ENCODE measurements around the gene TIMM9.
"Not testable (repeated sequence)": the region's sequence is repeated elsewhere in the genome, so short reads cannot be mapped to it uniquely, and the experiment has no call there.

The TIMM9 gene

GRCh38 chr14:58427281-58428117, at the start of gene TIMM9, which contains the start of gene KIAA0586:
TIMM9 (minus strand) TSS chr14:58427531; CDS start chr14:58411945, 15,586 bp downstream.
KIAA0586 (plus strand) TSS chr14:58427719; CDS start chr14:58428265, 546 bp downstream.
- DNase-seq (ENCODE audit: low read depth in 2 of 3, low spot score in 2 of 3) = peak; percentile 76 to 89 (median 85)

DNA sequence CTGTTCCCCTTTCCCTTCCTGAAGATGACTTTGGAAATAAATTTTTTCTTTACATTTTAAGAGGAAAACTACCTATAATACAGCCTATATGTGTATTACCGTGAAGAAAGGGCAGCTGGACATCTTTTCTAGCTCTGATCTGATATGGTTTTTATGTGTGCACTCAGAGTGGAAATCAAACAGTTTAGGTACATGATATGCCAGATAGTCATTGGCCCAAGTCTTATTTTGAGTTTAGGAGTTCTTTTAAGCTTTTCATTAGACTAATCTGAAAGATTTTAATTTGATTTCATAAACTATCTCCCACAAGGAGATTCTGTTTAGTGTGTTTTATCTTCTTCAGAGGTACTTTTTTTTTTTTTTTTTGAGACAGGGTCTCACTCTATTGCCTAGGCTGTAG, 49.0 kb upstream of the TIMM9 start:
- DNase-seq (ENCODE audit: low read depth in 2 of 3, low spot score in 2 of 3) = no peak

- no peak for DNase-seq (ENCODE audit: low read depth in 2 of 3, low spot score in 2 of 3)
Measured at GRCh38 chr14:58469309-58469708, 42.0 kb upstream of the TIMM9 start.

DNA sequence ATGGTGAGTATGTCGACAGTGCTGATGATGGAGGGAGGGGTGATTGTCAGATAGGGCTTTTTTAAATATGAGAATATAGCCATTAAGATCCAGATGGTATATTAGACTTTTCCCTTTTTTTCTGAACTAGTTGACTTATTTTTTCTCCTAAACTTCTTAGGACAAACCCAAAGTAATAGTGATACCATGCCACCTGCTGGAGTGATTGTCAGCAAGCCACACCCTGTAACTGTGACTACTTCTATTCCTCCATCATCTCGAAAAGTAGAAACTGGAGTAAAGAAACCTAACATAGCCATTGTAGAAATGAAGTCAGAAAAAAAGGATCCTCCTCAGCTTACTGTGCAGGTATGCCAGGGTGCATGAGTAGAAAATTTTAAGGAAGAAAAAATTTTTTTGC, 40.2 kb upstream of the TIMM9 start:
- DNase-seq (ENCODE audit: low read depth in 2 of 3, low spot score in 2 of 3) = no peak

DNA sequence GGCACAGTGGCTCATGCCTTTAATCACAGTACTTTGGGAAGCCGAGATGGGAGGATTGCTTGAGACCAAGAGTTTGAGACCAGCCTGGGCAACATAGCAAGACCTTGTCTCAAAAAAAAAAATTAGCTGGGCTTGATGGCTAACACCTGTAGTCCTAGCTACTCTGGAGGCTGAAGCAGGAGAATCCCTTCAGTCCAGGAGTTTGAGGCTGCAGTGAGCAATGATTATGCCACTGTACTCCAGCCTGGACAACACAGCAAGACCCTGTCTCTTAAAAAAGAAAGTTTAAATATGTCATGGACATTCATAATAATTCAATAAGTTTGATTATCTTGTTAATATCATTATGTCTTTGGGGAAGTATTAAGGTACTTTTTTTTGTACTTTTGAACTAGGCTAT, 39.1 kb upstream of the TIMM9 start:
- no peak for DNase-seq (ENCODE audit: low read depth in 2 of 3, low spot score in 2 of 3)

- DNase-seq (ENCODE audit: low read depth in 2 of 3, low spot score in 2 of 3) = no peak
Measured at GRCh38 chr14:58465421-58465820, 38.1 kb upstream of the TIMM9 start.

DNA sequence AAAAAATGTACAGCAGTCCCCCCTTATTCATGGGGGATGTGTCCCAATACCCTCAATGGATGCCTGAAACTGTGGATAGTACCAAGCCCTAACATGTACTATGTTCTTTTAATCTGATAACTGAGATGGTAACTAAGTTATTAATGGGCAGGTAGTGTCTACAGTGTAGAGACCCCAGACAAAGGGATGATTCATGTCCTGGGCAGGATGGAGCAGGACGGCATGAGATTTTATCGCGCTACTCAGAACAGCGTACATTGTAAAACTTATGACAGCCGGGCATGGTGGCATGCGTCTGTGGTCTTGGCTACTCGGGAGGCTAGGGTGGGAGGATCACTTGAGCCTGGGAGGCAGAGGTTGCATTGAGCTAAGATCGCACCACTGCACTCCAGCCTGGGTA, 37.3 kb upstream of the TIMM9 start:
- no peak for DNase-seq (ENCODE audit: low read depth in 2 of 3, low spot score in 2 of 3)

GRCh38 chr14:58463147-58463546, 35.8 kb upstream of the TIMM9 start:
- DNase-seq (ENCODE audit: low read depth in 2 of 3, low spot score in 2 of 3) = no peak

- DNase-seq (ENCODE audit: low read depth in 2 of 3, low spot score in 2 of 3) = no peak
Measured at GRCh38 chr14:58460772-58461171, 33.4 kb upstream of the TIMM9 start.

DNA sequence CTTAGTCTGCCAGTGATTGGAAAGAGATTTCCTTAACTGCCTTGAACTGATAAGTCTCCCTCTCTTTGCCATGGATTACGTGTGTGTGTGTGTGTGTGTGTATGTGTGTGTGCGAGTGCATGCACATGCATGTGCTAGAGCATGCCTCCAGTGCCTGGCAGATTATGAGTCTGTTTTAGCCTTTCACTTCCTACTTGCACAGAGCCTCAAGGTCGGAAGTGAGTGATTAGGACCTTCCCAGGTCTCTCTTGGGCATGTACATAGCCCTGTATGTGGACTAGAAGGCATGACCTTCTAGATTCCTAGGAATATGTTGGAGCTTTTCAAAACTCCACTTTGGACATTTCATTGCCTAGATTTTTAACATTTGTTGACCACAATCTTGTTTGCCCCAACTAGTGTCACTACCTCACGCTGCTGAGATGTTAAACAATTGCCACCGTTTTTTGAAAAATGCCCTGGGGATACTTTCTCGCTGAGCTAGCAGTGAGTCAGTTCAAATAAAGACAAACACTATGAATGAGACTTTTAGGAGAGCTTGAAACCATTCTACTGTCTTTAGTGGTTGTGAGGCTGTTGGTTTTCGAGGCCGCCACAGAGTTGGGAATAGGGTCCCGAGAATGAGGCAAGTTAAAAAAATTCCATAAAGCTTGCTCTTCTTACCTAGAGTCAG, 28.4 kb upstream of the TIMM9 start:
- no peak for DNase-seq (ENCODE audit: low read depth in 2 of 3, low spot score in 2 of 3)

DNA sequence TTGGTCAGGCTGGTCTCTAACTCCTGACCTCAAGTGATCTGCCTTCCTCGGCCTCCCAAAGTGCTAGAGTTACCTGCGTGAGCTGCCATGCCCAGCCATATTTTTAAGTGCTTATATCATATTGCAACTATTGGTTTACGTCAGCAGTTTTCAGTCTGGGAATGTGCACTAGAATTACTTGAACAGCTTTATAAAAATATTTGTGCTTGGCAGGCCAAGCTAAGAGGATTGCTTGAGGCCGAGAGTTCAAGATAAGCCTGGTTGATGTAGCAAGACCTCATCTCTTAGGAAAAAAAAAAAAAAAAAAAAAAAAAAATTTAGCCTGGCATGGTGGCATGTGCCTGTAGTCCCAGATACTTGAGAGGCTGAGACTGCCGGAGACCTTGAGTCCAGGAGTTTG, 17.3 kb upstream of the TIMM9 start:
- DNase-seq (ENCODE audit: low read depth in 2 of 3, low spot score in 2 of 3) = no peak

GRCh38 chr14:58439476-58439875, 12.1 kb upstream of the TIMM9 start:
- DNase-seq (ENCODE audit: low read depth in 2 of 3, low spot score in 2 of 3) = no peak

DNA sequence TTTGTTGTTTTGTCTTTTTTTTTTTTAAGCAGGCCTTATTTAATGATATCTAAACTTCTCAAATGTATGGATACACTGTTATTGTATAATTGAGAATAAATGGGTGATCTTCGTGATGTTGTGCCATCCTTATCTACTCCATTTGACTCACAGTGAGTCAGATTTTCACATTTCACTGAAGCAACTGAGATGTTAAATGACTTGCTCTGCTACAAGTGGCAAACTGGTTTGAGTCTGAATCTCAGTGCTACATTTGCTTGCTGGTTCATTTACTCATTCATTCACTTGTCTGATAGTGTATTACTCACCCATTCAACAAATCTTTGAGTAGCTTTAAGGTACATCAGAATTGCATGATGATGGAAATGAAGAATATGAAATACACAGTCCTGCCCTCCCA, 2.8 kb upstream of the TIMM9 start:
- no peak for DNase-seq (ENCODE audit: low read depth in 2 of 3, low spot score in 2 of 3)

GRCh38 chr14:58428118-58428683, 870 bp upstream of the TIMM9 start:
- no peak for DNase-seq (ENCODE audit: low read depth in 2 of 3, low spot score in 2 of 3)

- peak; percentile 24 to 41 (median 25) for DNase-seq (ENCODE audit: low read depth in 2 of 3, low spot score in 2 of 3)
Measured at GRCh38 chr14:58426670-58427280, 556 bp downstream of the TIMM9 start.

GRCh38 chr14:58416934-58417333, 10.4 kb downstream of the TIMM9 start:
- DNase-seq (ENCODE audit: low read depth in 2 of 3, low spot score in 2 of 3) = not testable (repeated sequence)

GRCh38 chr14:58415636-58416547, 11.4 kb downstream of the TIMM9 start:
- no peak for DNase-seq (ENCODE audit: low read depth in 2 of 3, low spot score in 2 of 3)

DNA sequence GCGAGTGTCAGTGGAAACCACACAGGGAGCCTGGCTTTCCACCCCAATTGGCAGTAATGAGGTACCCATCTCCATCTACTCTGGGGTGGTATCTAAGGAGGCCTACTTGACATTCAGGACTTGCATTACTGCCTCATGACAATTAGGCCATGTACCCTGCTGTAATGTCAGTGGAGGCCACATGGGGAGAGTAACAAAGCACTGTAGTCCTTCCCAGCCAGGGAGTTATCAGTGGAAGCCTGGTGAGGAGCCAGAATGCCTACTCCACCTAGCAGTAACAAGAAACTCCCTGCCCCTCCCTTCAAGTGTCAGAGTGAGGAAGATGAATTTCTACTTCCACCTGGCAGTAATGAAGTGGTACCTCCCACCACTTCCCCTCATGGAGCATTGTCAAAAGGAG, 12.5 kb downstream of the TIMM9 start:
- DNase-seq (ENCODE audit: low read depth in 2 of 3, low spot score in 2 of 3) = no peak

GRCh38 chr14:58408681-58409215, 18.6 kb downstream of the TIMM9 start:
- no peak for DNase-seq (ENCODE audit: low read depth in 2 of 3, low spot score in 2 of 3)

GRCh38 chr14:58401587-58401986, 25.7 kb downstream of the TIMM9 start:
- no peak for DNase-seq (ENCODE audit: low read depth in 2 of 3, low spot score in 2 of 3)

Data from activated CD8-positive, alpha-beta memory T cell treated with anti-CD3 and anti-CD28 coated beads for 48 hours (primary cell).